H1 (cell line): ENCODE results near the gene AIG1. TPM values are rescaled to one million over a fixed set of nuclear protein-coding genes. Genes with fewer than 3 reads are reported as not detected.

ENCODE experiments used
- CTCF ChIA-PET: fragments of 300-600 bp; sonication (Branson Sonifier 250); formaldehyde crosslinking; loops from one replicate; lab custom pipeline; 2021; ENCODE audit not compliant: partially characterized antibody; lab: Charles Lee
- POLR2A ChIA-PET: fragments of 300-600 bp; sonication (Branson Sonifier 250); formaldehyde crosslinking; loops from one replicate; lab custom pipeline; 2021; ENCODE audit warnings: inconsistent platforms; ENCODE audit not compliant: partially characterized antibody; lab: Charles Lee
- DNase-seq, 2 experiments: peaks; one replicate each; pipeline versions ENCODE4 v3.0.0 to v3.0.0-alpha.2; 2010 to 2022; ENCODE audit warnings: low spot score in 2 of 2, low read depth in 1 of 2, mixed read lengths in 1 of 2
- FAIRE-seq: peaks from 2 replicates; lab custom pipeline; 2011; peaks lifted over from hg19 to GRCh38; lab: Jason Lieb, UNC
- H2AFZ ChIP-seq: 2 replicates; pipeline ENCODE4 v1.8.1; 2012; ENCODE audit warnings: low read length, inconsistent platforms
- H2AK5ac ChIP-seq: 2 replicates; pipeline ENCODE4 v1.6.1; 2013; ENCODE audit warnings: low read depth, low read length
- H2BK120ac ChIP-seq: replicated peaks from 2 replicates; pipeline ENCODE3; 2013; ENCODE audit warnings: low read depth, low read length, inconsistent platforms
- H2BK12ac ChIP-seq: 2 replicates; pipeline ENCODE4 v1.6.1; 2013; ENCODE audit warnings: low read depth, low read length
- H2BK15ac ChIP-seq: 2 replicates; pipeline ENCODE4 v1.6.1; 2013; ENCODE audit warnings: low read length
- H2BK20ac ChIP-seq: 2 replicates; pipeline ENCODE4 v1.6.1; 2013; ENCODE audit warnings: low read length
- H2BK5ac ChIP-seq: 2 replicates; pipeline ENCODE4 v1.6.1; 2013; ENCODE audit warnings: low read depth, low read length
- H3K14ac ChIP-seq: 2 replicates; pipeline ENCODE4 v1.6.1; 2013; ENCODE audit warnings: inconsistent platforms; ENCODE audit not compliant: insufficient read length
- H3K18ac ChIP-seq: 2 replicates; pipeline ENCODE4 v1.6.1; 2013; ENCODE audit warnings: low read length; ENCODE audit errors: extremely low read depth
- H3K23ac ChIP-seq: 2 replicates; pipeline ENCODE4 v1.6.1; 2013; ENCODE audit warnings: inconsistent platforms; ENCODE audit not compliant: insufficient read length
- H3K23me2 ChIP-seq: 2 replicates; pipeline ENCODE4 v1.6.1; 2013; ENCODE audit warnings: low read depth, low read length
- H3K27ac ChIP-seq: 2 replicates; pipeline ENCODE4 v1.6.1; 2011; ENCODE audit warnings: low read depth, low read length, inconsistent platforms
- H3K27me3 ChIP-seq, 4 experiments: replicated peaks in 1 of 4; 1 replicate in 1 of 4; 2 replicates in 3 of 4; pipeline versions ENCODE4 v1.6.1 to v1.8.1; 2011 to 2013; ENCODE audit warnings: low read length in 3 of 4, mild to moderate bottlenecking in 3 of 4, inconsistent platforms in 2 of 4, mixed read lengths in 2 of 4, moderate library complexity in 1 of 4; ENCODE audit not compliant: control insufficient read depth in 3 of 4, insufficient read depth in 3 of 4; ENCODE audit errors: extremely low read depth in 1 of 4
- H3K36me3 ChIP-seq, 4 experiments: 2 replicates each; pipeline versions ENCODE4 v1.6.1 to v1.8.1; 2011 to 2013; ENCODE audit warnings: mild to moderate bottlenecking in 4 of 4, low read length in 3 of 4, moderate library complexity in 2 of 4, control low read depth in 1 of 4, inconsistent platforms in 1 of 4; ENCODE audit not compliant: insufficient read depth in 4 of 4, control insufficient read depth in 2 of 4
- H3K4ac ChIP-seq: replicated peaks from 2 replicates; pipeline ENCODE3; 2013; ENCODE audit warnings: low read length, low read depth, mixed read lengths, inconsistent platforms; ENCODE audit not compliant: insufficient read length
- H3K4me1 ChIP-seq, 4 experiments: replicated peaks in 1 of 4; 1 replicate in 1 of 4; 2 replicates in 3 of 4; pipeline versions ENCODE4 v1.6.1 to v1.8.1; 2011 to 2013; ENCODE audit warnings: low read length in 3 of 4, inconsistent platforms in 2 of 4, mixed read lengths in 1 of 4; ENCODE audit not compliant: insufficient read depth in 4 of 4, control insufficient read depth in 3 of 4
- H3K4me2 ChIP-seq, 2 experiments: 2 replicates each; pipeline versions ENCODE4 v1.6.1 to v1.8.1; 2011 to 2013; ENCODE audit warnings: low read depth in 2 of 2, low read length in 2 of 2, control low read depth in 1 of 2, inconsistent platforms in 1 of 2, mild to moderate bottlenecking in 1 of 2; ENCODE audit not compliant: insufficient read depth in 1 of 2
- H3K4me3 ChIP-seq, 4 experiments: fragments of 200-600, 300-600 bp in 1 of 4; sonication (generic), shearing (Covaris generic), sonication (Bioruptor Twin) in 1 of 4; 2 replicates each; pipeline versions ENCODE4 v1.5.1 to v1.8.1; 2011 to 2016; ENCODE audit warnings: low read length in 4 of 4, low read depth in 3 of 4, control low read depth in 2 of 4, inconsistent platforms in 2 of 4, mild to moderate bottlenecking in 2 of 4, mixed read lengths in 1 of 4, moderate library complexity in 1 of 4; ENCODE audit not compliant: insufficient read depth in 2 of 4; ENCODE audit errors: extremely low read depth in 1 of 4
- H3K56ac ChIP-seq: replicated peaks from 2 replicates; pipeline ENCODE3; 2013; ENCODE audit warnings: low read depth, mild to moderate bottlenecking, mixed read lengths, low read length, inconsistent platforms; ENCODE audit not compliant: insufficient read length
- H3K79me1 ChIP-seq: 2 replicates; pipeline ENCODE4 v1.6.1; 2013; ENCODE audit warnings: low read depth, low read length, control low read depth
- H3K79me2 ChIP-seq, 2 experiments: 2 replicates each; pipeline versions ENCODE4 v1.6.1 to v1.8.1; 2012 to 2013; ENCODE audit warnings: low read length in 2 of 2, mild to moderate bottlenecking in 2 of 2, inconsistent platforms in 1 of 2; ENCODE audit not compliant: insufficient read depth in 2 of 2, control insufficient read depth in 1 of 2
- H3K9ac ChIP-seq, 4 experiments: replicated peaks in 1 of 4; 1 replicate in 1 of 4; 2 replicates in 3 of 4; pipeline versions ENCODE4 v1.6.1 to v1.8.1; 2011 to 2013; ENCODE audit warnings: low read depth in 3 of 4, low read length in 3 of 4, control low read depth in 2 of 4, mild to moderate bottlenecking in 2 of 4, moderate library complexity in 2 of 4, inconsistent platforms in 1 of 4; ENCODE audit errors: extremely low read depth in 1 of 4
- H3K9me3 ChIP-seq, 2 experiments: 2 replicates each; pipeline versions ENCODE4 v1.6.1 to v1.8.1; 2012 to 2013; ENCODE audit warnings: mild to moderate bottlenecking in 2 of 2, moderate library complexity in 2 of 2, control low read depth in 1 of 2, inconsistent platforms in 1 of 2, low read depth in 1 of 2, low read length in 1 of 2, mixed read lengths in 1 of 2; ENCODE audit not compliant: insufficient read depth in 2 of 2
- H4K20me1 ChIP-seq, 2 experiments: replicated peaks in 1 of 2; 2 replicates each; pipeline versions ENCODE3 to v1.8.1; 2011 to 2013; ENCODE audit warnings: inconsistent platforms in 2 of 2, low read length in 2 of 2, mild to moderate bottlenecking in 1 of 2; ENCODE audit not compliant: insufficient read depth in 2 of 2, control insufficient read depth in 1 of 2
- H4K5ac ChIP-seq: 2 replicates; pipeline ENCODE4 v1.6.1; 2013; ENCODE audit warnings: low read length, low read depth, mixed read lengths, inconsistent platforms; ENCODE audit not compliant: insufficient read length
- H4K8ac ChIP-seq: 2 replicates; pipeline ENCODE4 v1.8.0; 2013; ENCODE audit warnings: mild to moderate bottlenecking, moderate library complexity, low read length, inconsistent platforms; ENCODE audit not compliant: insufficient read depth; ENCODE audit errors: extremely low read depth
- H4K91ac ChIP-seq: replicated peaks from 2 replicates; pipeline ENCODE3; 2013; ENCODE audit warnings: low read length, mixed read lengths, inconsistent platforms; ENCODE audit not compliant: insufficient read length
- BCL11A ChIP-seq, 2 experiments: IDR thresholded peaks; one replicate each; pipeline ENCODE4 v1.6.1; 2011; ENCODE audit warnings: low read depth in 2 of 2, low read length in 2 of 2, mild to moderate bottlenecking in 2 of 2
- KDM1A ChIP-seq: fragments of 200-600, 300-600 bp; sonication (generic); IDR thresholded peaks from 2 replicates; pipeline ENCODE4 v1.7.1; 2016; ENCODE audit warnings: mild to moderate bottlenecking, low read length, borderline replicate concordance
- KDM5A ChIP-seq: fragments of 200-600 bp; IDR thresholded peaks from 2 replicates; pipeline ENCODE4 v1.7.1; 2012; ENCODE audit warnings: mild to moderate bottlenecking, low read length, inconsistent platforms, mixed read lengths
- RXRA ChIP-seq: IDR thresholded peaks from 2 replicates; pipeline ENCODE4 v1.6.1; 2011; ENCODE audit warnings: low read depth, mild to moderate bottlenecking, low read length, moderate library complexity; ENCODE audit not compliant: insufficient read depth
- SUZ12 ChIP-seq: fragments of 200-600 bp; sonication (generic); IDR thresholded peaks from 2 replicates; pipeline ENCODE4 v1.6.1; 2012; ENCODE audit warnings: mild to moderate bottlenecking, inconsistent platforms, low read length, moderate library complexity, mixed read lengths
- TAF7 ChIP-seq: optimal IDR thresholded peaks from 2 replicates; pipeline ENCODE3; 2011; ENCODE audit warnings: low read depth, mild to moderate bottlenecking, inconsistent platforms, low read length, moderate library complexity, borderline replicate concordance
- ZNF274 ChIP-seq: IDR thresholded peaks from 2 replicates; pipeline ENCODE4 v1.7.0; 2012; ENCODE audit warnings: low read length, borderline replicate concordance; ENCODE audit errors: extremely low read depth
- WGBS, 2 experiments: shearing (Covaris generic) in 1 of 2; methylation state at CpG; one replicate each; pipeline versions ENCODE4 v1.1.6 to v1.1.7; 2013 to 2015; ENCODE audit warnings: low lambda C conversion rate in 2 of 2, mixed read lengths in 2 of 2, inconsistent platforms in 1 of 2, low coverage in 1 of 2, missing lambda C conversion rate in 1 of 2; ENCODE audit not compliant: insufficient replicate concordance in 2 of 2, insufficient coverage in 1 of 2, insufficient read length in 1 of 2; ENCODE audit errors: extremely low coverage in 1 of 2, missing lambda C conversion rate in 1 of 2; 5-methylcytosine and 5-hydroxymethylcytosine counted together
- polyA plus RNA-seq, 7 experiments: library from polyadenylated mRNA; depleted of rRNA in 3 of 7; stranded (reverse) in 5 of 7; unstranded in 2 of 7; fragments of >200 nt in 5 of 7; fragments of 200-250 nt in 2 of 7; gene quantifications; 1 replicate in 5 of 7; 2 replicates in 1 of 7; 4 replicates in 1 of 7; pipeline versions ENCODE4 v1.2.1 to v1.2.3, GENCODE V29; 2011 to 2013; ENCODE audit warnings: missing spikeins in 2 of 7, mixed read lengths in 2 of 7
- total RNA-seq: library from RNA; stranded (reverse); fragmentation: NEBNext Ultra II Directional; extraction: Animal tissue kit (Norgen Biotek cat#: 25700); gene quantifications from 2 replicates; pipeline ENCODE4 v1.2.1, GENCODE V29; 2021
- TF ChIP-seq, protein P1 (sequence below): IDR thresholded peaks from 2 replicates; pipeline ENCODE4 v1.6.1; 2011; ENCODE audit warnings: low read length, improper control_type of control experiment
- TF ChIP-seq, protein P2 (sequence below), 3 experiments: IDR thresholded peaks; 1 replicate in 2 of 3; 2 replicates in 1 of 3; pipeline versions ENCODE4 v1.5.1 to v1.6.1; 2011; ENCODE audit warnings: low read length in 3 of 3, mild to moderate bottlenecking in 3 of 3, inconsistent platforms in 2 of 3, low read depth in 1 of 3, moderate library complexity in 1 of 3; ENCODE audit not compliant: insufficient read depth in 1 of 3; ENCODE audit errors: control extremely low read depth in 1 of 3

The AIG1 gene
- total and polyA plus RNA-seq, 2 of the 8 experiments (the other 6 are each of a cell fraction or from before 2014, with no cell fraction given): 56.6 to 58.4 TPM

DNA sequence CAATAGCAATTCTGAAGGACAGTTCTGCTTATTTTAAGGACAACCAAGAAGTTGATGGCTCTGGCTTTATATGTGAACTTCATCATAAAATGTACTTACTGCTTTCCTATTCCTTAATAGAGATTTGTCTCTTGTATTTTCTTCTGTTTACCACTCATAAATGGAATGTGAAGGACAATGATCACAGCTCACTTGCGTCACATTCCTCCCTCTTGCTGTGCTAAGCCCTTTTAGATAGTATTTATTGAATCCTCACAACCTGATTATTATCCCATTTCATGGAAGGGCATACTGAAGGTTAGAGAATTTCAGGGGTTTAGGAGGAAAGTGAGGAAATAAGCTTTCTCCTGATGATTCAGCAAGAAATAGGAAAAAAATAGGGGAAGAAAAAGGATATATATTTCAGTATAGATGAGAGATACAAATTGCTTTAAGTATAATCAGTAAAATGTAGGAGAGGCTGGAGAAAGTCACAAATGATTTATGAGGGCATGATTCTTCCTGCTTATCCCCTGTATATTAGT, 132.9 kb downstream of the AIG1 start:
- H3K4me2 ChIP-seq: no peak overlapping the region
- CTCF ChIA-PET: interaction anchor here (0.8 kb wide), 1 partner anchor 17 kb away, joined by 3 read pairs; no protein-coding TSS in a partner anchor
- no peaks in the 10 kb centered on the region; a peak in 1 of 7 replicates for H3K4me1 ChIP-seq
- no peaks in the 10 kb centered on the region for H4K20me1 ChIP-seq
- no peak overlapping the region for H3K23ac ChIP-seq
- H2AFZ ChIP-seq: no peak overlapping the region
- no peak overlapping the region for H3K56ac ChIP-seq
- no peak overlapping the region for H2BK15ac ChIP-seq
- H3K79me2 ChIP-seq: no peaks in the 10 kb centered on the region
- no peak overlapping the region for H3K18ac ChIP-seq
- no peak for DNase-seq
- no peak overlapping the region for H2BK5ac ChIP-seq
- H2BK12ac ChIP-seq: no peak overlapping the region
- no peaks in the 10 kb centered on the region for H3K27me3 ChIP-seq
- no peak overlapping the region for H4K91ac ChIP-seq
- H4K5ac ChIP-seq: no peak overlapping the region
- H3K4me3 ChIP-seq: no peak overlapping the region
- H4K8ac ChIP-seq: no peak overlapping the region
- H3K79me1 ChIP-seq: no peaks in the 10 kb centered on the region
- H3K36me3 ChIP-seq: no peaks in the 10 kb centered on the region; a peak in 1 of 8 replicates
- H2BK20ac ChIP-seq: no peak overlapping the region
- POLR2A ChIA-PET: no interaction called here
- H3K27ac ChIP-seq: no peak overlapping the region
- FAIRE-seq: no peak
- no peaks in the 10 kb centered on the region for H3K23me2 ChIP-seq
- H2BK120ac ChIP-seq: no peak overlapping the region
- H2AK5ac ChIP-seq: no peak overlapping the region
- H3K14ac ChIP-seq: no peak overlapping the region
- WGBS, 2 experiments: 82% methylated on average over 1 of the region's 1 CpG; no CpG with 5 or more reads in 1 of the 2 experiments
- no peak overlapping the region for H3K9ac ChIP-seq
- H3K9me3 ChIP-seq: no peaks in the 10 kb centered on the region
- H3K4ac ChIP-seq: no peak overlapping the region
- TF ChIP-seq KDM5A: no peak
- no peak for TF ChIP-seq BCL11A (IDR thresholded peaks at IDR 0.05; ENCODE audit: low read depth in 2 of 2, low read length in 2 of 2)
- TF ChIP-seq SUZ12: no peak
- no peak for TF ChIP-seq ZNF274
- no peak for TF ChIP-seq TAF7
- no peak for TF ChIP-seq RXRA
- TF ChIP-seq, protein P1, sequence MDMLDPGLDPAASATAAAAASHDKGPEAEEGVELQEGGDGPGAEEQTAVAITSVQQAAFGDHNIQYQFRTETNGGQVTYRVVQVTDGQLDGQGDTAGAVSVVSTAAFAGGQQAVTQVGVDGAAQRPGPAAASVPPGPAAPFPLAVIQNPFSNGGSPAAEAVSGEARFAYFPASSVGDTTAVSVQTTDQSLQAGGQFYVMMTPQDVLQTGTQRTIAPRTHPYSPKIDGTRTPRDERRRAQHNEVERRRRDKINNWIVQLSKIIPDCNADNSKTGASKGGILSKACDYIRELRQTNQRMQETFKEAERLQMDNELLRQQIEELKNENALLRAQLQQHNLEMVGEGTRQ: no peak
- TF ChIP-seq, protein P2, sequence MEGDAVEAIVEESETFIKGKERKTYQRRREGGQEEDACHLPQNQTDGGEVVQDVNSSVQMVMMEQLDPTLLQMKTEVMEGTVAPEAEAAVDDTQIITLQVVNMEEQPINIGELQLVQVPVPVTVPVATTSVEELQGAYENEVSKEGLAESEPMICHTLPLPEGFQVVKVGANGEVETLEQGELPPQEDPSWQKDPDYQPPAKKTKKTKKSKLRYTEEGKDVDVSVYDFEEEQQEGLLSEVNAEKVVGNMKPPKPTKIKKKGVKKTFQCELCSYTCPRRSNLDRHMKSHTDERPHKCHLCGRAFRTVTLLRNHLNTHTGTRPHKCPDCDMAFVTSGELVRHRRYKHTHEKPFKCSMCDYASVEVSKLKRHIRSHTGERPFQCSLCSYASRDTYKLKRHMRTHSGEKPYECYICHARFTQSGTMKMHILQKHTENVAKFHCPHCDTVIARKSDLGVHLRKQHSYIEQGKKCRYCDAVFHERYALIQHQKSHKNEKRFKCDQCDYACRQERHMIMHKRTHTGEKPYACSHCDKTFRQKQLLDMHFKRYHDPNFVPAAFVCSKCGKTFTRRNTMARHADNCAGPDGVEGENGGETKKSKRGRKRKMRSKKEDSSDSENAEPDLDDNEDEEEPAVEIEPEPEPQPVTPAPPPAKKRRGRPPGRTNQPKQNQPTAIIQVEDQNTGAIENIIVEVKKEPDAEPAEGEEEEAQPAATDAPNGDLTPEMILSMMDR (IDR thresholded peaks at IDR 0.05; ENCODE audit: control extremely low read depth in 1 of 3, insufficient read depth in 1 of 3, low read depth in 1 of 3, low read length in 3 of 3): no peak
- TF ChIP-seq KDM1A: no peak
